GM21381 (cell line): ENCODE data around the gene LDHA.

Source experiments
- ATAC-seq: cut with Tn5 transposase; IDR thresholded peaks from one replicate; pipeline ENCODE4 v1.9.1; 2021; ENCODE audit warnings: mild to moderate bottlenecking, moderate library complexity; ENCODE audit not compliant: unreplicated experiment

Gene LDHA

GRCh38 chr11:18394275-18394927 lies at the start of gene LDHA:
Gene LDHA (plus strand): TSS chr11:18394563. CDS start chr11:18396843, 2,280 bp downstream.
- ATAC-seq: peak; percentile 62

- no peak for ATAC-seq
Measured at GRCh38 chr11:18347471-18348125, 46.8 kb upstream of the LDHA start.

GRCh38 chr11:18352581-18352980 lies 41.8 kb upstream of the LDHA start:
- ATAC-seq: no peak

- no peak for ATAC-seq
Measured at GRCh38 chr11:18358646-18359045, 35.7 kb upstream of the LDHA start.

- no peak for ATAC-seq
Measured at GRCh38 chr11:18361154-18361553, 33.2 kb upstream of the LDHA start.

- ATAC-seq: no peak
Measured at GRCh38 chr11:18364495-18365073, 29.8 kb upstream of the LDHA start.

GRCh38 chr11:18365741-18366140 lies 28.6 kb upstream of the LDHA start:
- ATAC-seq: no peak

GRCh38 chr11:18366286-18366685 lies 28.1 kb upstream of the LDHA start:
- ATAC-seq: no peak

- ATAC-seq: no peak
Measured at GRCh38 chr11:18367431-18367830, 26.9 kb upstream of the LDHA start.

GRCh38 chr11:18368221-18368620 lies 26.1 kb upstream of the LDHA start:
- ATAC-seq: no peak

- no peak for ATAC-seq
Measured at GRCh38 chr11:18369398-18369797, 25.0 kb upstream of the LDHA start.

GRCh38 chr11:18371279-18371678 lies 23.1 kb upstream of the LDHA start:
- no peak for ATAC-seq

- ATAC-seq: no peak
Measured at GRCh38 chr11:18372201-18372600, 22.2 kb upstream of the LDHA start.

- no peak for ATAC-seq
Measured at GRCh38 chr11:18374956-18375355, 19.4 kb upstream of the LDHA start.

GRCh38 chr11:18375941-18376340 lies 18.4 kb upstream of the LDHA start:
- ATAC-seq: no peak

- ATAC-seq: no peak
Measured at GRCh38 chr11:18379201-18379600, 15.2 kb upstream of the LDHA start.

GRCh38 chr11:18383388-18384156 lies 10.8 kb upstream of the LDHA start:
- peak; percentile 82 for ATAC-seq

- ATAC-seq: peak; percentile 47
Measured at GRCh38 chr11:18384157-18384641, 10.2 kb upstream of the LDHA start.

- no peak for ATAC-seq
Measured at GRCh38 chr11:18390088-18390487, 4.3 kb upstream of the LDHA start.

GRCh38 chr11:18392434-18393321 lies 1.7 kb upstream of the LDHA start:
- ATAC-seq: no peak
